ENCODE data around the gene DHCR24. TPM values are rescaled to one million over a fixed set of nuclear protein-coding genes. Genes with fewer than 3 reads are reported as not detected.
"Not testable (repeated sequence)": the region's sequence is repeated elsewhere in the genome, so short reads cannot be mapped to it uniquely, and the experiment has no call there.

DHCR24 gene
- total RNA-seq, 1 donor = 151 TPM

- Histone ChIP-seq H3K4me3 (ENCODE audit: insufficient read depth, low read length) (peak overlapping the region; percentile 5), H3K4me2 (ENCODE audit: insufficient read depth, low read length) (peak overlapping the region; percentile 9)
These were observed 2.8 kb downstream of the DHCR24 start for GRCh38 chr1:54884135-54884586.

GRCh38 chr1:54883349-54884102 is 3.5 kb downstream of the DHCR24 start:
- Histone ChIP-seq H3K9me3 (ENCODE audit: low read depth, low read length) (no peaks in the 10 kb centered on the region), H2AFZ (ENCODE audit: low read length) (peak overlapping the region; percentile 5), H3K4me3 (ENCODE audit: insufficient read depth, low read length) (peak overlapping the region; percentile 5), H3K27me3 (ENCODE audit: insufficient read depth, low read length) (no peaks in the 10 kb centered on the region), H3K4me2 (ENCODE audit: insufficient read depth, low read length) (peak overlapping the region; percentile 9), H3K27ac (ENCODE audit: low read depth, low read length) (no peak overlapping the region), H4K20me1 (ENCODE audit: insufficient read depth, low read length) (peaks cover 28% of the 10 kb centered on the region), H3K79me2 (ENCODE audit: insufficient read depth, low read length) (peaks cover 84% of the 10 kb centered on the region), H3K36me3 (ENCODE audit: insufficient read depth, low read length) (peaks cover 23% of the 10 kb centered on the region), H3K4me1 (ENCODE audit: insufficient read depth, low read length) (peaks cover 37% of the 10 kb centered on the region)
- no peak for TF ChIP-seq CTCF (IDR thresholded peaks at IDR 0.05; ENCODE audit: extremely low read depth, low read depth, low read length)
- no peak for DNase-seq (ENCODE audit: insufficient read length, low spot score, missing footprints)

More at GRCh38 chr1:54884135-54884586, 2.8 kb downstream of the DHCR24 start:
- no peak for TF ChIP-seq CTCF (IDR thresholded peaks at IDR 0.05; ENCODE audit: extremely low read depth, low read depth, low read length)
- Histone ChIP-seq H3K4me1 (ENCODE audit: insufficient read depth, low read length) (peaks cover 37% of the 10 kb centered on the region), H3K36me3 (ENCODE audit: insufficient read depth, low read length) (peaks cover 23% of the 10 kb centered on the region), H4K20me1 (ENCODE audit: insufficient read depth, low read length) (peaks cover 28% of the 10 kb centered on the region), H3K9me3 (ENCODE audit: low read depth, low read length) (no peaks in the 10 kb centered on the region), H2AFZ (ENCODE audit: low read length) (peak overlapping the region; percentile 5), H3K27me3 (ENCODE audit: insufficient read depth, low read length) (no peaks in the 10 kb centered on the region), H3K27ac (ENCODE audit: low read depth, low read length) (no peak overlapping the region), H3K79me2 (ENCODE audit: insufficient read depth, low read length) (peaks cover 78% of the 10 kb centered on the region)
- no peak for DNase-seq (ENCODE audit: insufficient read length, low spot score, missing footprints)

- Histone ChIP-seq H3K27me3 (ENCODE audit: insufficient read depth, low read length) (no peaks in the 10 kb centered on the region), H3K79me2 (ENCODE audit: insufficient read depth, low read length) (peaks cover 91% of the 10 kb centered on the region), H3K4me1 (ENCODE audit: insufficient read depth, low read length) (peaks cover 32% of the 10 kb centered on the region), H3K27ac (ENCODE audit: low read depth, low read length) (peak overlapping the region; percentile 5), H3K4me2 (ENCODE audit: insufficient read depth, low read length) (no peak overlapping the region), H2AFZ (ENCODE audit: low read length) (no peak overlapping the region), H4K20me1 (ENCODE audit: insufficient read depth, low read length) (peaks cover 28% of the 10 kb centered on the region), H3K9me3 (ENCODE audit: low read depth, low read length) (no peaks in the 10 kb centered on the region), H3K4me3 (ENCODE audit: insufficient read depth, low read length) (no peak overlapping the region), H3K36me3 (ENCODE audit: insufficient read depth, low read length) (peaks cover 23% of the 10 kb centered on the region)
- DNase-seq (ENCODE audit: insufficient read length, low spot score, missing footprints) = no peak
- TF ChIP-seq CTCF (IDR thresholded peaks at IDR 0.05; ENCODE audit: extremely low read depth, low read depth, low read length) = no peak
These were observed 4.5 kb downstream of the DHCR24 start for GRCh38 chr1:54882519-54882918.

GRCh38 chr1:54881604-54882003 is 5.4 kb downstream of the DHCR24 start:
- not testable (repeated sequence) for H3K4me3 ChIP-seq (ENCODE audit: insufficient read depth, low read length); H3K9me3 ChIP-seq (ENCODE audit: low read depth, low read length); DNase-seq (ENCODE audit: insufficient read length, low spot score, missing footprints); H3K4me2 ChIP-seq (ENCODE audit: insufficient read depth, low read length); H3K27ac ChIP-seq (ENCODE audit: low read depth, low read length); H2AFZ ChIP-seq (ENCODE audit: low read length); H3K27me3 ChIP-seq (ENCODE audit: insufficient read depth, low read length)
- Histone ChIP-seq H3K36me3 (ENCODE audit: insufficient read depth, low read length) (peaks cover 31% of the 10 kb centered on the region), H3K4me1 (ENCODE audit: insufficient read depth, low read length) (peaks cover 32% of the 10 kb centered on the region), H4K20me1 (ENCODE audit: insufficient read depth, low read length) (peaks cover 31% of the 10 kb centered on the region), H3K79me2 (ENCODE audit: insufficient read depth, low read length) (peaks cover 94% of the 10 kb centered on the region)
